ENCODE measurements around the gene OR2T4.

OR2T4 gene

GRCh38 chr1:248373761-248374160, 12.3 kb downstream of the OR2T4 start:
- 58% methylated on average over 4 of the region's 4 CpGs for WGBS
- no peak for DNase-seq
- H3K18ac ChIP-seq (ENCODE audit: low read depth in 1 of 2, low read length in 2 of 2): no peak overlapping the region

DNA sequence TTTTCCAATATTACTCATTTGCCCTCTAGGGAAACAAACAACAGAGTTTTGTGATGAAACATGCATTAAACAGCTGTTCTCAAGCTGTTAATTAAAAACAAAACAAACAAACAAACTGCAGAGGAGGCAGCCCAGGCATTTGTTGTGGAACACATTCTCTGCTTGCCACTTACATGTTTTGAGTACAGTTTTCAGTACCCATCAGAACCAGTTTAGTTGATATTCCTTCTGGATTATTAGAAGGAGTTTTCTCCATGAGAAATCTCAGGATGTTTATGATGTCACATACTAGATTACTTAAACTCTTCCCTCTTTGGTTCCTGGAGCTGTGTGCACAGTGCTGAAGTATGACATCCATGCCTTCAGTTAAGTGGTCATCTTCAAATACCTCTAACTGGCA, 14.0 kb downstream of the OR2T4 start, which contains the start of gene OR2T6:
TSS of gene OR2T6 (plus strand) at position 301 of the 400 bp plus-strand sequence. CDS start 11,863 bp downstream, outside the sequence.
- Histone ChIP-seq H2AK5ac (ENCODE audit: low read length, severe bottlenecking) (no peak within 1 kb of the TSS), H3K27me3 (ENCODE audit: control insufficient read depth in 1 of 2, insufficient read depth in 1 of 2, low read length in 2 of 2) (no peaks in the 10 kb centered on the region), H3K9ac (ENCODE audit: low read length) (no peak within 1 kb of the TSS), H2BK15ac (ENCODE audit: low read depth, poor library complexity, severe bottlenecking) (no peak within 1 kb of the TSS), H2BK12ac (ENCODE audit: low read length in 2 of 2) (no peak within 1 kb of the TSS), H3K4me3 (ENCODE audit: insufficient read depth in 1 of 2, low read depth in 1 of 2, low read length in 2 of 2) (no peak within 1 kb of the TSS), H4K8ac (ENCODE audit: low read length) (no peak within 1 kb of the TSS), H2BK120ac (ENCODE audit: low read depth, low read length) (no peak within 1 kb of the TSS), H3K14ac (ENCODE audit: low read length in 2 of 2) (no peak within 1 kb of the TSS), H3K27ac (ENCODE audit: low read length, poor library complexity, severe bottlenecking) (no peak within 1 kb of the TSS), H3K23ac (ENCODE audit: low read length in 2 of 2) (no peak within 1 kb of the TSS), H3K9me3 (ENCODE audit: control insufficient read depth, low read length) (peaks cover 17% of the 10 kb centered on the region), H3K4me1 (ENCODE audit: control insufficient read depth, insufficient read depth, low read depth, low read length) (no peaks in the 10 kb centered on the region), H3K36me3 (ENCODE audit: control insufficient read depth in 1 of 2, insufficient read depth in 2 of 2, low read depth in 1 of 2, low read length in 2 of 2) (no peaks in the 10 kb centered on the region), H3K79me1 (replicated peaks; ENCODE audit: low read length, poor library complexity, severe bottlenecking) (no peaks in the 10 kb centered on the region), H3K18ac (ENCODE audit: low read depth in 1 of 2, low read length in 2 of 2) (no peak within 1 kb of the TSS), H2AFZ (ENCODE audit: low read depth, low read length) (no peak within 1 kb of the TSS), H4K91ac (ENCODE audit: low read length) (no peak within 1 kb of the TSS), H2BK5ac (ENCODE audit: low read depth, low read length, poor library complexity, severe bottlenecking) (no peak within 1 kb of the TSS), H3K4me2 (ENCODE audit: low read length, poor library complexity, severe bottlenecking) (no peak within 1 kb of the TSS), H3K4ac (ENCODE audit: low read depth in 1 of 2, low read length in 2 of 2) (no peak within 1 kb of the TSS)
- DNase-seq: no peak

More at GRCh38 chr1:248373761-248374160, 12.3 kb downstream of the OR2T4 start:
- H3K4me3 ChIP-seq (ENCODE audit: insufficient read depth in 1 of 2, low read depth in 1 of 2, low read length in 2 of 2): no peak overlapping the region
- H3K14ac ChIP-seq (ENCODE audit: low read length in 2 of 2): no peak overlapping the region
- no peaks in the 10 kb centered on the region for H3K4me1 ChIP-seq (ENCODE audit: control insufficient read depth, insufficient read depth, low read depth, low read length)
- no peak overlapping the region for H3K4ac ChIP-seq (ENCODE audit: low read depth in 1 of 2, low read length in 2 of 2)
- H3K27me3 ChIP-seq (ENCODE audit: control insufficient read depth in 1 of 2, insufficient read depth in 1 of 2, low read length in 2 of 2): no peaks in the 10 kb centered on the region
- H3K4me2 ChIP-seq (ENCODE audit: low read length, poor library complexity, severe bottlenecking): no peak overlapping the region
- no peak overlapping the region for H3K9ac ChIP-seq (ENCODE audit: low read length)
- H2AK5ac ChIP-seq (ENCODE audit: low read length, severe bottlenecking): no peak overlapping the region
- H3K36me3 ChIP-seq (ENCODE audit: control insufficient read depth in 1 of 2, insufficient read depth in 2 of 2, low read depth in 1 of 2, low read length in 2 of 2): no peaks in the 10 kb centered on the region
- H4K91ac ChIP-seq (ENCODE audit: low read length): no peak overlapping the region
- H2BK120ac ChIP-seq (ENCODE audit: low read depth, low read length): no peak overlapping the region
- peaks cover 21% of the 10 kb centered on the region for H3K9me3 ChIP-seq (ENCODE audit: control insufficient read depth, low read length)
- H3K27ac ChIP-seq (ENCODE audit: low read length, poor library complexity, severe bottlenecking): no peak overlapping the region
- no peak overlapping the region for H3K23ac ChIP-seq (ENCODE audit: low read length in 2 of 2)
- no peaks in the 10 kb centered on the region for H3K79me1 ChIP-seq (replicated peaks; ENCODE audit: low read length, poor library complexity, severe bottlenecking)
- no peak overlapping the region for H4K8ac ChIP-seq (ENCODE audit: low read length)
- no peak overlapping the region for H2BK15ac ChIP-seq (ENCODE audit: low read depth, poor library complexity, severe bottlenecking)
- H2BK12ac ChIP-seq (ENCODE audit: low read length in 2 of 2): no peak overlapping the region
- no peak overlapping the region for H2BK5ac ChIP-seq (ENCODE audit: low read depth, low read length, poor library complexity, severe bottlenecking)
- no peak overlapping the region for H2AFZ ChIP-seq (ENCODE audit: low read depth, low read length)

GRCh38 chr1:248376916-248377315, 15.5 kb downstream of the OR2T4 start:
- Histone ChIP-seq H3K79me1 (replicated peaks; ENCODE audit: low read length, poor library complexity, severe bottlenecking) (no peaks in the 10 kb centered on the region), H4K8ac (ENCODE audit: low read length) (no peak overlapping the region), H3K36me3 (ENCODE audit: control insufficient read depth in 1 of 2, insufficient read depth in 2 of 2, low read depth in 1 of 2, low read length in 2 of 2) (no peaks in the 10 kb centered on the region), H4K91ac (ENCODE audit: low read length) (no peak overlapping the region), H3K18ac (ENCODE audit: low read depth in 1 of 2, low read length in 2 of 2) (no peak overlapping the region), H2BK120ac (ENCODE audit: low read depth, low read length) (no peak overlapping the region), H3K27ac (ENCODE audit: low read length, poor library complexity, severe bottlenecking) (no peak overlapping the region), H3K4me3 (ENCODE audit: insufficient read depth in 1 of 2, low read depth in 1 of 2, low read length in 2 of 2) (no peak overlapping the region), H3K14ac (ENCODE audit: low read length in 2 of 2) (no peak overlapping the region), H3K23ac (ENCODE audit: low read length in 2 of 2) (no peak overlapping the region), H2AK5ac (ENCODE audit: low read length, severe bottlenecking) (no peak overlapping the region), H3K4me1 (ENCODE audit: control insufficient read depth, insufficient read depth, low read depth, low read length) (no peaks in the 10 kb centered on the region), H3K9me3 (ENCODE audit: control insufficient read depth, low read length) (peaks cover 13% of the 10 kb centered on the region), H3K9ac (ENCODE audit: low read length) (no peak overlapping the region), H3K27me3 (ENCODE audit: control insufficient read depth in 1 of 2, insufficient read depth in 1 of 2, low read length in 2 of 2) (no peaks in the 10 kb centered on the region), H2BK15ac (ENCODE audit: low read depth, poor library complexity, severe bottlenecking) (no peak overlapping the region), H3K4ac (ENCODE audit: low read depth in 1 of 2, low read length in 2 of 2) (no peak overlapping the region), H2BK12ac (ENCODE audit: low read length in 2 of 2) (no peak overlapping the region), H2BK5ac (ENCODE audit: low read depth, low read length, poor library complexity, severe bottlenecking) (no peak overlapping the region), H2AFZ (ENCODE audit: low read depth, low read length) (no peak overlapping the region), H3K4me2 (ENCODE audit: low read length, poor library complexity, severe bottlenecking) (no peak overlapping the region)
- DNase-seq: no peak
- 52% methylated on average over 2 of the region's 3 CpGs for WGBS

GRCh38 chr1:248380854-248381253, 19.4 kb downstream of the OR2T4 start:
- H2AK5ac ChIP-seq (ENCODE audit: low read length, severe bottlenecking): no peak overlapping the region
- H2BK15ac ChIP-seq (ENCODE audit: low read depth, poor library complexity, severe bottlenecking): no peak overlapping the region
- no peak for DNase-seq
- no peak overlapping the region for H3K27ac ChIP-seq (ENCODE audit: low read length, poor library complexity, severe bottlenecking)
- H2AFZ ChIP-seq (ENCODE audit: low read depth, low read length): no peak overlapping the region
- H3K79me1 ChIP-seq (replicated peaks; ENCODE audit: low read length, poor library complexity, severe bottlenecking): no peaks in the 10 kb centered on the region
- H2BK120ac ChIP-seq (ENCODE audit: low read depth, low read length): no peak overlapping the region
- no peak overlapping the region for H4K8ac ChIP-seq (ENCODE audit: low read length)
- no peak overlapping the region for H3K23ac ChIP-seq (ENCODE audit: low read length in 2 of 2)
- no peak overlapping the region for H2BK12ac ChIP-seq (ENCODE audit: low read length in 2 of 2)
- H3K27me3 ChIP-seq (ENCODE audit: control insufficient read depth in 1 of 2, insufficient read depth in 1 of 2, low read length in 2 of 2): no peaks in the 10 kb centered on the region
- 75% methylated on average over 2 of the region's 3 CpGs for WGBS
- no peaks in the 10 kb centered on the region for H3K4me1 ChIP-seq (ENCODE audit: control insufficient read depth, insufficient read depth, low read depth, low read length)
- no peak overlapping the region for H3K18ac ChIP-seq (ENCODE audit: low read depth in 1 of 2, low read length in 2 of 2)
- no peak overlapping the region for H3K4me3 ChIP-seq (ENCODE audit: insufficient read depth in 1 of 2, low read depth in 1 of 2, low read length in 2 of 2)
- no peak overlapping the region for H3K4me2 ChIP-seq (ENCODE audit: low read length, poor library complexity, severe bottlenecking)
- H3K9ac ChIP-seq (ENCODE audit: low read length): no peak overlapping the region
- no peak overlapping the region for H2BK5ac ChIP-seq (ENCODE audit: low read depth, low read length, poor library complexity, severe bottlenecking)
- H3K9me3 ChIP-seq (ENCODE audit: control insufficient read depth, low read length): peaks cover 18% of the 10 kb centered on the region
- H4K91ac ChIP-seq (ENCODE audit: low read length): no peak overlapping the region
- H3K4ac ChIP-seq (ENCODE audit: low read depth in 1 of 2, low read length in 2 of 2): no peak overlapping the region
- H3K14ac ChIP-seq (ENCODE audit: low read length in 2 of 2): no peak overlapping the region
- H3K36me3 ChIP-seq (ENCODE audit: control insufficient read depth in 1 of 2, insufficient read depth in 2 of 2, low read depth in 1 of 2, low read length in 2 of 2): no peaks in the 10 kb centered on the region

Data from mesenchymal stem cell (in vitro differentiated cells and primary cell).